ENCODE measurements around the gene EVC.
"Not testable (repeated sequence)": the region's sequence is repeated elsewhere in the genome, so short reads cannot be mapped to it uniquely, and the experiment has no call there.

The EVC gene

GRCh38 chr4:5843573-5844530, 132.9 kb downstream of the EVC start:
- no peak for DNase-seq (ENCODE audit: low spot score)

- no peak for DNase-seq (ENCODE audit: low spot score)
These were observed 134.3 kb downstream of the EVC start for GRCh38 chr4:5845035-5845905.

GRCh38 chr4:5851637-5852301, 140.8 kb downstream of the EVC start:
- DNase-seq (ENCODE audit: low spot score): no peak

GRCh38 chr4:5852523-5853202, 141.7 kb downstream of the EVC start:
- DNase-seq (ENCODE audit: low spot score): no peak

GRCh38 chr4:5854929-5855328, 143.9 kb downstream of the EVC start:
- DNase-seq (ENCODE audit: low spot score): no peak

- DNase-seq (ENCODE audit: low spot score): not testable (repeated sequence)
These were observed 145.4 kb downstream of the EVC start for GRCh38 chr4:5856362-5856761.

- no peak for DNase-seq (ENCODE audit: low spot score)
These were observed 146.2 kb downstream of the EVC start for GRCh38 chr4:5857199-5857598.

GRCh38 chr4:5858020-5858769, 147.2 kb downstream of the EVC start:
- no peak for DNase-seq (ENCODE audit: low spot score)

- DNase-seq (ENCODE audit: low spot score): no peak
These were observed 152.6 kb downstream of the EVC start for GRCh38 chr4:5863461-5864113.
